B cell (primary cell): Measurements from ENCODE around the gene SLC5A2. TPM values are rescaled to one million over a fixed set of nuclear protein-coding genes. Genes with fewer than 3 reads are reported as not detected.

Experiments
- ATAC-seq: fragments of 200-7000 bp; cut with Tn5 transposase; one replicate; pipeline ENCODE4 v1.10.0; 2021; ENCODE audit warnings: low read depth, mild to moderate bottlenecking, moderate number of reproducible peaks, moderate library complexity
- CTCF ChIA-PET: fragments of 350-600 bp; sonication (Branson Sonifier 250); formaldehyde crosslinking; loops from one replicate; lab custom pipeline; 2021; ENCODE audit warnings: antibody characterized with exemption, inconsistent platforms; lab: Charles Lee
- POLR2A ChIA-PET: fragments of 350-600 bp; sonication (Branson Sonifier 250); formaldehyde crosslinking; loops from one replicate; lab custom pipeline; 2021; ENCODE audit warnings: antibody characterized with exemption; lab: Charles Lee
- DNase-seq: peaks from one replicate; pipeline ENCODE4 v3.0.0; 2013
- H2AFZ ChIP-seq: 2 replicates; pipeline ENCODE4 v1.6.1; 2012; ENCODE audit warnings: mild to moderate bottlenecking, low read depth, low read length; ENCODE audit not compliant: insufficient read depth, poor library complexity, severe bottlenecking
- H3K27ac ChIP-seq, 2 donors: 1 replicate in 1 of 2; 2 replicates in 1 of 2; pipeline ENCODE4 v1.5.1; 2012 to 2013; ENCODE audit warnings: low read length in 2 of 2, mild to moderate bottlenecking in 2 of 2, moderate library complexity in 1 of 2
- H3K27me3 ChIP-seq, 4 experiments: fragments of 200-600 bp in 1 of 4; sonication (generic) in 1 of 4; replicated peaks in 1 of 4; 1 replicate in 2 of 4; 2 replicates in 2 of 4; pipeline versions ENCODE4 v1.6.1 to v1.7.0; 2013 to 2016; ENCODE audit warnings: low read length in 3 of 4, mild to moderate bottlenecking in 2 of 4, mixed read lengths in 1 of 4, moderate library complexity in 1 of 4; ENCODE audit not compliant: insufficient read depth in 4 of 4, control insufficient read depth in 3 of 4; ENCODE audit errors: control extremely low read depth in 1 of 4
- H3K36me3 ChIP-seq, 2 experiments: replicated peaks in 1 of 2; 1 replicate in 1 of 2; 2 replicates in 1 of 2; pipeline versions ENCODE4 v1.6.1 to v1.7.1; 2013; ENCODE audit warnings: low read length in 1 of 2; ENCODE audit not compliant: insufficient read depth in 2 of 2, control insufficient read depth in 1 of 2; ENCODE audit errors: control extremely low read depth in 1 of 2, extremely low read depth in 1 of 2
- H3K4me1 ChIP-seq, 2 donors: fragments of 200-600 bp in 1 of 2; sonication (generic) in 1 of 2; 1 replicate in 1 of 2; 2 replicates in 1 of 2; pipeline versions ENCODE4 v1.5.1 to v1.6.1; 2013 to 2017; ENCODE audit warnings: low read length in 2 of 2; ENCODE audit not compliant: control insufficient read depth in 2 of 2, insufficient read depth in 2 of 2
- H3K4me2 ChIP-seq: replicated peaks from 2 replicates; pipeline ENCODE3; 2012; ENCODE audit warnings: mild to moderate bottlenecking, low read depth, low read length; ENCODE audit not compliant: poor library complexity, severe bottlenecking
- H3K4me3 ChIP-seq, 5 experiments: fragments of 200-600 bp in 1 of 5; sonication (generic) in 1 of 5; 1 replicate in 3 of 5; 2 replicates in 2 of 5; pipeline versions ENCODE4 v1.5.1 to v1.7.0; 2011 to 2016; ENCODE audit warnings: low read length in 4 of 5, mild to moderate bottlenecking in 4 of 5, low read depth in 2 of 5, control low read depth in 1 of 5, moderate library complexity in 1 of 5; ENCODE audit not compliant: insufficient read depth in 1 of 5; ENCODE audit errors: control extremely low read depth in 1 of 5, extremely low read depth in 1 of 5
- H3K79me2 ChIP-seq: fragments of 200-600 bp; sonication (generic); one replicate; pipeline ENCODE4 v1.6.0; 2016; ENCODE audit warnings: low read length; ENCODE audit not compliant: control insufficient read depth, insufficient read depth
- H3K9ac ChIP-seq: fragments of 200-600 bp; sonication (generic); 2 replicates; pipeline ENCODE4 v1.6.1; 2017; ENCODE audit warnings: mild to moderate bottlenecking, low read length, moderate library complexity
- H3K9me3 ChIP-seq, 3 donors: one replicate each; pipeline versions ENCODE4 v1.6.1 to v1.7.1; 2013; ENCODE audit warnings: low read length in 2 of 3; ENCODE audit not compliant: control insufficient read depth in 2 of 3, insufficient read depth in 1 of 3; ENCODE audit errors: control extremely low read depth in 1 of 3
- H4K20me1 ChIP-seq: 2 replicates; pipeline ENCODE4 v1.6.0; 2012; ENCODE audit warnings: mild to moderate bottlenecking, low read length; ENCODE audit not compliant: insufficient read depth, control insufficient read depth, poor library complexity, severe bottlenecking
- H3K27ac Mint-ChIP-seq: one replicate; pipeline ENCODE4 v1.8.0; 2021; ENCODE audit warnings: mixed read lengths
- H3K27me3 Mint-ChIP-seq: one replicate; pipeline ENCODE4 v1.8.0; 2021; ENCODE audit warnings: mixed read lengths
- H3K4me1 Mint-ChIP-seq: one replicate; pipeline ENCODE4 v1.8.0; 2021; ENCODE audit warnings: mixed read lengths
- H3K4me3 Mint-ChIP-seq: one replicate; pipeline ENCODE4 v1.8.0; 2021; ENCODE audit warnings: mixed read lengths
- H3K9me3 Mint-ChIP-seq: one replicate; pipeline ENCODE4 v1.8.0; 2022; ENCODE audit warnings: mixed read lengths; ENCODE audit not compliant: insufficient read depth
- CTCF ChIP-seq: fragments of 200-600 bp; IDR thresholded peaks from one replicate; pipeline ENCODE4 v1.8.0; 2022; ENCODE audit warnings: antibody characterized with exemption, mild to moderate bottlenecking
- EZH2 ChIP-seq: IDR thresholded peaks from 2 replicates; pipeline ENCODE4 v1.6.1; 2012; ENCODE audit warnings: borderline replicate concordance, low read depth, mild to moderate bottlenecking, moderate library complexity, low read length; ENCODE audit not compliant: insufficient read depth, poor library complexity, severe bottlenecking
- WGBS: methylation state at CpG from one replicate; pipeline ENCODE4 v1.1.5; 2013; ENCODE audit warnings: missing lambda C conversion rate; ENCODE audit not compliant: insufficient coverage; 5-methylcytosine and 5-hydroxymethylcytosine counted together
- intact Hi-C: fragments of 100-400 bp; cut with micrococcal nuclease; formaldehyde crosslinking; loops from one replicate; pipeline ENCODE4 v1.10.0; 2022
- polyA plus RNA-seq: library from polyadenylated mRNA; depleted of rRNA; stranded (reverse); fragments of >200 nt; gene quantifications from 2 replicates; pipeline ENCODE4 v1.2.3, GENCODE V29; 2012
- total RNA-seq, 2 donors: library from RNA; stranded (reverse); fragments of 120-200 nt in 1 of 2; gene quantifications; 1 replicate in 1 of 2; 2 replicates in 1 of 2; pipeline versions ENCODE4 v1.2.3 to v1.2.4, GENCODE V29; 2013 to 2022

The SLC5A2 gene
- total and polyA plus RNA-seq, 2 donors (not counting 1 experiment from before 2014, with no cell fraction given): 0.67 to 0.69 TPM

DNA sequence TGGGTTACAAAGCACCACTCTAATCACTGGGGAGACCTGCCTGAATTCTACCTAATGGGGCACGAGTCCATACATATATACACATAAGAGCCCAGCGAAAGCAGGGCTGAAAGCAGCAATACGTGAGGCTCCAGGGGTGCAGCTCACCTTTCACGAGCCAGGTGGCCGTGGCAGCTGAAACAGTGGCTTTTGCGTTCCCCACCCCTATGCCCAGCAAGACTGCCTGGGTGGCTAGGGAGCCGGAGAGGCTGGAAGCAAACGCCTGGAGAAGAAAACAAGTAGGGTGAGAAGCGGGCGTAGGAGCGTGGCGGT, 24.6 kb downstream of the SLC5A2 start:
- DNase-seq: no peak
- H3K4me1 Mint-ChIP-seq: peaks cover 43% of the 10 kb centered on the region
- POLR2A ChIA-PET: interaction anchor here (1.0 kb wide), 2 partner anchors 9 to 48 kb away, joined by 3 to 5 read pairs; partner anchors contain the start of gene ARMC5

More for the DNA sequence above, 24.6 kb downstream of the SLC5A2 start:
- H3K79me2 ChIP-seq: peaks cover 18% of the 10 kb centered on the region
- peak overlapping the region; percentile 92 for H3K4me3 Mint-ChIP-seq
- no peak for ATAC-seq
- intact Hi-C loops: no loop called here
- no peaks in the 10 kb centered on the region for H3K9me3 ChIP-seq
- TF ChIP-seq CTCF (no peak), EZH2 (no peak)
- H3K9ac ChIP-seq: peak overlapping the region; percentile 84
- no peaks in the 10 kb centered on the region for H4K20me1 ChIP-seq
- H3K27me3 ChIP-seq: no peaks in the 10 kb centered on the region
- H3K4me3 ChIP-seq: peak overlapping the region; percentile 36 to 95 (median 87)
- CTCF ChIA-PET: interaction anchor here (1.0 to 1.4 kb wide), 2 partner anchors 47 to 328 kb away, joined by 3 to 7 read pairs; partner anchors contain the start of gene FUS
- no peaks in the 10 kb centered on the region for H3K27me3 Mint-ChIP-seq
- peak overlapping the region; percentile 95 for H3K27ac Mint-ChIP-seq
- H3K9me3 Mint-ChIP-seq: no peaks in the 10 kb centered on the region
- H2AFZ ChIP-seq: peak overlapping the region; percentile 85
- WGBS: 5% methylated on average over 9 of the region's 12 CpGs
- peak overlapping the region; percentile 90 for H3K4me2 ChIP-seq
- H3K27ac ChIP-seq: peak overlapping the region; percentile 80 to 88
- H3K4me1 ChIP-seq: peaks cover 32 to 33% of the 10 kb centered on the region in 2 donors
- H3K36me3 ChIP-seq: peaks cover 0 to 3% of the 10 kb centered on the region in 2 experiments
